Stimulated activated CD4-positive, alpha-beta T cell treated with anti-CD3 and anti-CD28 coated beads, TNF-alpha, amount 100 ng/mL, for 4 hours (primary cell): ENCODE data around the gene ALOXE3.
"Not testable (repeated sequence)": the region's sequence is repeated elsewhere in the genome, so short reads cannot be mapped to it uniquely, and the experiment has no call there.

Experiments used
- DNase-seq, 3 experiments: peaks; one replicate each; pipeline ENCODE4 v3.0.0-alpha.2; 2020; ENCODE audit warnings: low read depth in 3 of 3

ALOXE3 gene

GRCh38 chr17:8122422-8122923 lies 4.2 kb upstream of the ALOXE3 start:
- no peak for DNase-seq

DNA sequence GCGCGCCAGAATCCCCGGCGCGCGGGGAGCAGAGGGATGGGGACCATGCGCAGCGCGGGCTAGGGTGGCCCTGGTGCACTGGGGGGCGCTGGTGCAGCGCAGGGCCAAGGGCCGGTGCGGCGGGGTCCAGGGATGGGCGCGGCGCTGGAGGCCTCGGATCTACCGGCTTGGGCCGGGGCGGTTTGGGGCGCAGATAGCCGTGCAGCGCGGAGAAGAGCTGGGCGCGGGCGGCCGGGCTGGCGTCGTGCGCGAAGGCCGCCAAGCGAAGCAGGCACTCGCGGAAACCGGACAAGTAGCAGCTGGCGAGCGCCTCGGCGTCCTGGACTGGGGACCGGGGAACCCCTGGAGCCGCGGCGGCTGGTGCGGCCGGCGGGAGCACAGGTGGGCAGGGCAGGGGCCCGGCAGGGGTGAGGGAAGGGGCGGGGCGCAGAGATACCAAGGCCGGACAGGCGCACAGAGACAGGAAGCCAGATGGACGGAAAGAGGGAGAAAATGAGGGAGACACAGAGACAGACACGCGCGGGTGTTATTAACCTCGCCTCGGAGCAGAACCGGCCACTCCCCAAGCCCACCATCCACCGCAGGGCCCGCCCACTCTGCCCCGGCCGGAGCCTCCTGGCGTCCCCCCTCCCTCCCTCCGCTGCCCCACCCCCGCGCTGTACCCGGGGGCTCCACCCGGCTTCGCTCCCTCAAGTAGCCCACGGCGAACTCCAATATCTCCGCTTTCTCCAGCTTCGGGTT lies 3.5 kb upstream of the ALOXE3 start:
- peak in 1 of 3 experiments; percentile 39 for DNase-seq

GRCh38 chr17:8121407-8121680 lies 3.0 kb upstream of the ALOXE3 start:
- no peak for DNase-seq

GRCh38 chr17:8120520-8121406 lies 2.4 kb upstream of the ALOXE3 start:
- DNase-seq, result peak; percentile 57 to 70 (median 68)

DNA sequence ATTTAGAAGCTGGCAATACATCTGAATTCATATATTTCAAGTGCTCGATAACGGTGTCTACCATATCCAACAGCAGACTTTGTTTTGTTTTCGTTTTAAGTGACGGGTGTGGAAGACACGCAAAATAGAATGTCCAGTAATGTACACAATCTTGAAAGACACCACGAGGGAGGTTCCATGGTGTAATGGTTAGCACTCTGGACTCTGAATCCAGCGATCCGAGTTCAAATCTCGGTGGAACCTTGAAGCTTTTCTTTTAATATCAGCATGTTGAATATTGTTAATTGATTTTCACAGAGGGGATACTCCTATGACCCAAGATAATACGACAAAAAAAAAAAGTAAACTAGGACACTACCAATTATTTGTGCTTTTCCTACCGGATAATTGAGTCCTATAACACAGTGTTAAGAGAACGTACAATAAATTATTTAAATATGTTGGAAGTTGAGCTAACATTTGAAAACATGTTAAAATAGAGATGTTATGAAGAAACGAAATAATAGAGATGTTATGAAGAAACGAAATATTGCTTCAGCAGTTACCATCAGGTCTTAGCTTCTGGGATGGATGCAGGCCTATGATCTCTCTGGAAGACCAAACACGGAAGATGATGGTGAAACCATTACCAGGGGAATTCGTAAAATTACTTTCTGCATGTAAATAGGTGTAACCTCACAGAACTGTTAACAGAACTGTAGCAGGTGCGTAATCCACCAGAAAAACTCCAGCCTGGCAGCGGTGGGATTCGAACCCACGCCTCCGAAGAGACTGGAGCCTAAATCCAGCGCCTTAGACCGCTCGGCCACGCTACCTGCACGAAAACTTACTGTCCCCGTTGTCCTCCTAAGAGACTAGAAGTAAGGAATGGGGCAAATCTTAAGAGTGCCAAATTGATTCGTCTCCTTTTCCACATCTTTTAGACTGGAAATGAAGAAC lies 1.5 kb upstream of the ALOXE3 start:
- peak; percentile 75 to 88 (median 75) for DNase-seq

DNA sequence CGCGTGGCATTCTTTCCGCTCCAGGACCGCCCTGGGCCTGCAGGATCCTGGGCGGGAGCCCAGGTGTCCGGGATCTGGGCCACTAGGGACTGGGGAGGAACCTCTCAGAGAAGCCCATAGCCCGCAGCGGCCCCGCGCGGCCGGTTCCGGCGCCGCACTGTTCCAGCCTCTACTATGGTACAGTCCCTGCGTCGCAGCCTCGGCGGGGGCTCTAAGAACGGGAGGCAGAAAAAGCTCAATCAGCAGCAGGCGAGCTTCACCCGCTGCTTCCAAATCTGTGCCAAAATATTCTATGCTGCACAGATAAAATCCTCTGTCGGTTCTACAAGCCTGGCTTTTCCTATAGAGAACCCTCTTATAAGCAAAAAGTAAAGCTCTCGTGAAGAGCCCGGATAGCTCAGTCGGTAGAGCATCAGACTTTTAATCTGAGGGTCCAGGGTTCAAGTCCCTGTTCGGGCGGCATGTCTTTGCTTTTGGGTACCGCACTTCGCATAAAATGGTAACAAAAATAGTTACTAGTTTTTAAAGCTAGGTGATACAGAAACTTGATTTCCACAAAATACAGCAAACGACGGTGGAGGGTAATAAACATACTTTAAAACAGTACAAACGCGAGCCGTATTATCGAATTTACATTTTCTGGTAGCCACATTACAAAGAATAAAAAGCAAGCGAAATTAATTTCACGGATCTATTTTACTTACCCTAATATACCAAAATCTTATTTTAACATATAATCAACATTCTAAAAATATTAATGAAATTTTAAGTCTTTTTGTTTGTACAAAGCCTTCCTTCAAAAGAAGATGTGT lies 661 bp upstream of the ALOXE3 start:
- DNase-seq, result peak; percentile 78 to 86 (median 80)

- DNase-seq, result no peak
These were observed 841 bp downstream of the ALOXE3 start for GRCh38 chr17:8117367-8117979.

DNA sequence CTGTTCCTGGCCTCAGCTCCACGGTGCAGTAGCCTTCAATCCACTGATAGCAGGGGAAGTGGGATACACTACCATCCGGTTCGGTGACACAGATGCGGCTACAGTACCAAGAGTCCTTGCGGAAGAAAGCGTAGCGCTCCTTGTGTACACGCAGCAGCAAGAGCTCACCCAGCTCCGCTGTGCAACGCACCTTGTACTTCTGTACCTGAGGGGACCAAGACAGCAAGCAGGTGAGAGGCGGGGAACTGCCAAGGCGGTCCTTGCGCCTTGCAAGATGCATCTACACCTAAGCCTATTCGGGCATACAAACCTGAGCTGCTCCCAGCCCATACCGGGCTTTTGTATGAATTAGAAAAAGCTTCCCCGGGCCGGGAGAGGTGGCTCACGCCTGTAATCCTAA lies 1.5 kb downstream of the ALOXE3 start:
- DNase-seq, result no peak

- DNase-seq, result no peak
These were observed 7.4 kb downstream of the ALOXE3 start for GRCh38 chr17:8110907-8111306.

GRCh38 chr17:8110456-8110804 lies 7.9 kb downstream of the ALOXE3 start:
- DNase-seq, result no peak

- DNase-seq, result peak; percentile 59 to 66 (median 66)
These were observed 8.5 kb downstream of the ALOXE3 start for GRCh38 chr17:8109661-8110455.

DNA sequence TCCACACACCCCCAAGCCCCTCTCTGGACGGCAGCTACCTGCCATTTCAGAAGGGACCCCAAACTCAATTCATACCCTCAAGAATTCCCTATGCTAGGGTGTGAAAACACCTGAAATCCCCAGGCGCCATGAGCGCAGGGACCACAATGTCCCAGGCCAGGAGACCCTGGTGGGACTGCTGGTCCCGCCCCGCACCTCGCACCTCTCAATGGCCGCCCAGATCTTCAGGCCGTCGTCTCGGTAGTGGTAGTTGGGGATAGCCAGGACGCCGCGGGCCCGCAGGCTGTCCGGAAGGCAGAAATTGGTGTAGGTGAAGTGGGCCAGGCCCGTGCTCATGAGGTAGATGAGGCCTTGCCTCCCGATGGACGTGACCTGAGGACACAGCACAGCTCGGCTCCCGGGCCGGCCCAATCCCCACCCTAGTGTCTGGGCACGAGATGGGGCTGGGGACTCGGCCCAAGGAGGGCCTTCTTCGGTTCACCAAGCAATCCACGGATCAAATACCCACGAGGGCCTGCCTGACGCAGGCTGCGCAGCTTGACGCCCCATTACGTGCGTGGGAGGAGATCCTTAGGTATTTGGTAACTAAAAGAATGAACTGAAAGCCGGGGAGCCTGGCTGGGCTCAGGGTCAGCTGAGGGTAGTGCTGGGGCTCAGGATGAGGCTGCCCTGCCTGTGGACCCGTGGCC lies 9.2 kb downstream of the ALOXE3 start:
- DNase-seq, result no peak

GRCh38 chr17:8106980-8107379 lies 11.3 kb downstream of the ALOXE3 start:
- not testable (repeated sequence) for DNase-seq

DNA sequence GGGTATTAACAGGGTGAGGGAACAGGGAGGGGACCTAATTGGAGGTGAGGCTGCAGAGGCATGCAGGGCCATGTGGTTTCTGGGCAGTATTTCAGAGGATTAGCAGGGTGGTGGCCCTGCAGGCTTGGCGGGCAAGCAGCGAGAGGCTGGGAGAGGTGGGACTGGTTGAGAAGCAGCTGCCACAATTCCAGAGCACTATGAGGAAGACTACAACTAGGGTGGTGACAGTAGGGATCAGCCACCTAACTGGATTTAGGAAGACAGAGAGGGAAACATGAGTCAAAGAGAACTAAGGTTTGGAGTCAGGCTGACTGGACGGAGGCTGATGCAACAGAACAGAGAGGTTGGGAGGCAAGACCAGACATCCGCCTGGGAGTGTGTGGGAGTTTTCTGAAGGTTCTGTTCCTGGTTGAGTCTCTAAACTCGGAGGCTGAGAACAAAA lies 12.3 kb downstream of the ALOXE3 start:
- no peak for DNase-seq

DNA sequence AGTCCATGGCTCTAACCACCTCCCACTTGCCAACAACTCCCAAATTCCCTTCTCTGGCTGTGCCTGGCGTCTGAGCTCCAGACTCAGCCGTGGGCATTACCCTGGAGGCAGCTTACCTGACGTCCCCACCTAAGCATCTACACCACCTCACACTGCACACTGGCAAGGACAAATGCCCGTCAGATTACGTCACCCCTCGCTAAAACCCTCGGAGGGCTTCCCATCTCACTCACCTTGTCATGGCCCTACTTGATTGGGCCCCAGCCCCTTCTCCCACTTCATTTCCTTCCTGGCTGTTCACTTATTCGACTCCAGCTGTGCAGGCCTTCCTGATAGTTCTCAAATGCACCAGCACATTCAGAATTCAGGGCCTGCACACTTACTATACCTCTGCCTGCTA lies 13.4 kb downstream of the ALOXE3 start:
- no peak for DNase-seq

- DNase-seq, result no peak
These were observed 14.8 kb downstream of the ALOXE3 start for GRCh38 chr17:8103549-8103948.

GRCh38 chr17:8101721-8102120 lies 16.6 kb downstream of the ALOXE3 start:
- DNase-seq, result no peak

GRCh38 chr17:8100763-8101162 lies 17.6 kb downstream of the ALOXE3 start:
- no peak for DNase-seq

- no peak for DNase-seq
These were observed 18.2 kb downstream of the ALOXE3 start for GRCh38 chr17:8100111-8100510.
